ENCODE data around the gene TBCE. TPM values are rescaled to one million over a fixed set of nuclear protein-coding genes. Genes with fewer than 3 reads are reported as not detected.

Gene TBCE, protein sequence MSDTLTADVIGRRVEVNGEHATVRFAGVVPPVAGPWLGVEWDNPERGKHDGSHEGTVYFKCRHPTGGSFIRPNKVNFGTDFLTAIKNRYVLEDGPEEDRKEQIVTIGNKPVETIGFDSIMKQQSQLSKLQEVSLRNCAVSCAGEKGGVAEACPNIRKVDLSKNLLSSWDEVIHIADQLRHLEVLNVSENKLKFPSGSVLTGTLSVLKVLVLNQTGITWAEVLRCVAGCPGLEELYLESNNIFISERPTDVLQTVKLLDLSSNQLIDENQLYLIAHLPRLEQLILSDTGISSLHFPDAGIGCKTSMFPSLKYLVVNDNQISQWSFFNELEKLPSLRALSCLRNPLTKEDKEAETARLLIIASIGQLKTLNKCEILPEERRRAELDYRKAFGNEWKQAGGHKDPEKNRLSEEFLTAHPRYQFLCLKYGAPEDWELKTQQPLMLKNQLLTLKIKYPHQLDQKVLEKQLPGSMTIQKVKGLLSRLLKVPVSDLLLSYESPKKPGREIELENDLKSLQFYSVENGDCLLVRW
- 17.9 and 26.3 TPM in 2 replicates for total RNA-seq

DNA sequence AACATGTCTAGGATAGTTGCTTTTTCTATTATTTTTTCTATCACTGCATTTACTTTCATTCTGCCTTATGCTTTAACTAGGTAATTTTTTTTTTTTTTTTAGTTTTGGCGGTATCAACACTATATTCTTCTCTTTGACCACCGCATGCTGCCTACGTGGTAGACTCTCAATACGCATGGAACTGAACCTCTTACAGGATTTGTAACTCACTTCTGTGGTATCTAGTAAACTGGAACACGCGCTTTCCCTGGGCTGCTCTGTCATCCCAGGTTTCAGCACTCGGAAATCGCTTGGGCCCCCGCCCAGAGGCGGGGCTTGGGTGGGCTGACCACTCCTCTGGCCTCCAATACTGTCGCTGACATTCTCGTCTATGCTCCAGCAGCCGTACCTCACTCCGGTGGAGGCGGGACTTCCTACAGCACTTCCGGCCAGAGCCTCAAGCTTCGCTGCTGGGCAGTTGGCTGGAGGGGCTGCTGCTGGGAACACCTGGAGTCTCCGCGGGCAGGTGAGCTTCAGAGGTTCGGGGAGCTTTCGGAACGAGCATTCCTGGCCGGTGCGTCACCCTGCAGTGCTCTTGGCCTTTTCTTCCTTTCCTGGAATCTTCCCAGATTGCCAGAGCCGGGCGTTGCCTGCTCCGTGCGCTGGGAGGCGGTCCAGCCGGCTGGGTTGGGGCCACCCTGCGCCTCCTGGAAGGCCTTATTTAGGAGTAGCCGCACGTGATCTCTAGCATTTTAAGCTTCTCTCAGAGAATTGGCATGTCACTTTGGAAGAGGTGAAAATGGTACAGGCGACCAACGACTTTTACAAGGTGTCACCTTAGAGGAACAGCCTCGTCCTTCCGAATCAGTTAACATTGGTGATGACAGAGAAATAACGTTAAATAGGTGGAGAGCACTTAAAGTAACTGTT is at the start of gene TBCE:
Gene TBCE, plus strand, starts transcription at position 428 of the 909 bp plus-strand sequence. CDS start 12,623 bp downstream, outside the sequence.

DNA sequence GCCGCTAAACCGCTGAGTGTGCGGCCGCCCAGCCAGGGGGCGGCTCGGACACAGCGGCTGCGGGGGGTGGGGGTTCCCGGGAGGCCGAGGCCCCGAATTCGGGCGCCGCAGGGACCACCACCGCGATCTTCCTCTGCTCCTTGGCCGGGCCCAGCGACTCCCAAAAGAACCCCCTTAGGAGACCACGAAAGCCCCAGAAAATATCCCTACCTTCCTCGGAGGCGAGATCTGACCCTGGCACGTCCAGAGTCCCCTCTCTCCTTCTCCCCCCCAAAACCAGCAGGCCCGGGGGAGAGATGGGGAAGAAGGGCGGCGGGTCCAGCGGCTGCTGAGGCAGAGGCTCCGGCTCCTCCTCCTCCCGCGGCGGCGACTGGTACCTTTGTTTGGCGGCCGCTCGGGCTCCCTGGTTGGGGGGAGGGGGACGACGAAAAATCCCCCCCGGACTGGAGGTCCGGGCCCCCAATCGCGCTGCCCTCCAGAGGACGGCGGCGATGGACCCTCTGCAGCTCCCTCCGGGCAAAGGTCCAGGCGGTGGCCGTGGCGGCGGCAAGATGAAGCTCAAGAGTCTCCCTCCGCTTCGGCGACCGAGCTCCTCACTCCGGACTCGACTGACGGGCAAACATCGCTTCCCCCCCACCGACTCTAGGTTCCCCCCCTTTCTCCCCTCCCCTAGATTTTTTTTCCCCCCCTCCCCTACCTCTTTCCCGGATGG is 39.5 kb upstream of the TBCE start, which contains the start of gene ARID4B:
Gene ARID4B, minus strand, starts transcription at position 621 of the 712 bp plus-strand sequence. CDS start 1,260 bp downstream, outside the sequence.

GRCh38 chr1:235328271-235329138 is 38.7 kb upstream of the TBCE start, which contains the start of gene GGPS1:
Gene GGPS1, plus strand, starts transcription at chr1:235328570. Its CDS starts 6,695 bp downstream, at chr1:235335265.

Other genes starting within 250 kb of the TBCE start
- gene TOMM20, start 238.6 kb upstream of the TBCE start, total RNA-seq, result 83.9 and 159 TPM in 2 replicates
- 74.2 and 83.3 TPM in 2 replicates for gene RBM34, start 206.2 kb upstream of the TBCE start, total RNA-seq
- gene ARID4B, start 39.2 kb upstream of the TBCE start, total RNA-seq, result 14.9 and 18.8 TPM in 2 replicates
- gene GGPS1, start 38.9 kb upstream of the TBCE start, total RNA-seq, result 19.8 and 33.2 TPM in 2 replicates
- 51.4 and 70.6 TPM in 2 replicates for gene B3GALNT2, start 137.0 kb downstream of the TBCE start, total RNA-seq

Measured in tracheal epithelial cell (primary cell).